ENCODE measurements around the gene NEK8.
"Not testable (repeated sequence)": the region's sequence is repeated elsewhere in the genome, so short reads cannot be mapped to it uniquely, and the experiment has no call there.

The NEK8 gene

DNA sequence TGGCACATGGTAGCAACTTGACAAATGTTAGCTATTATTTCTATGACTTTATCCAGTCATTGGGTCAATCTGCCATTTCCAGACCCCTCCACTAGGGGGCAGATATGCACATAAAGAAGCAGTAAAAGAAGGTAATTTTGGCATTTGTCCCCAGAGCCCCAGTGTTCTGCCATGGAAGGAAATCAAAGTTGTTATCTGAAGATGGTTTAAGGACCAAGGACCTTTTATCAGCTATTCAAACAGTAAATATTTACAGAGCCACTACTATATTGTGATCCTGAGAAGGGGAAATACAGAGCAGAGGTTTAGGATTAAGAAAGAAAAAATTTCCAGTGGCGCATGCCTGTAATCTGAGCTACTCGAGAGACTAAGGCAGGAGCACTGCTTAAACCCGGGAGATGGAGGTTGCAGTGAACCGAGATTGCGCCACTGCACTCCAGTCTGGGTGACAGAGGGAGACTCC is 35.2 kb downstream of the NEK8 start:
- intact Hi-C loops (cut with DNase I; ENCODE audit: low total_unique reads) = loop anchor here (5.0 to 10.0 kb wide), 2 partner anchors 81 to 153 kb away; partner anchors contain the start of gene FAM222B
- Histone ChIP-seq H3K27ac (no peak overlapping the region), H3K4me3 (no peak overlapping the region), H3K4me1 (peaks cover 0 to 11% (median 0%) of the 10 kb centered on the region in 4 donors), H3K36me3 (peaks cover 16 to 45% (median 40%) of the 10 kb centered on the region in 3 donors), H3K9me3 (no peaks in the 10 kb centered on the region), H3K27me3 (no peaks in the 10 kb centered on the region)
- peak; percentile 81 to 93 for DNase-seq
- TF ChIP-seq, protein P1, sequence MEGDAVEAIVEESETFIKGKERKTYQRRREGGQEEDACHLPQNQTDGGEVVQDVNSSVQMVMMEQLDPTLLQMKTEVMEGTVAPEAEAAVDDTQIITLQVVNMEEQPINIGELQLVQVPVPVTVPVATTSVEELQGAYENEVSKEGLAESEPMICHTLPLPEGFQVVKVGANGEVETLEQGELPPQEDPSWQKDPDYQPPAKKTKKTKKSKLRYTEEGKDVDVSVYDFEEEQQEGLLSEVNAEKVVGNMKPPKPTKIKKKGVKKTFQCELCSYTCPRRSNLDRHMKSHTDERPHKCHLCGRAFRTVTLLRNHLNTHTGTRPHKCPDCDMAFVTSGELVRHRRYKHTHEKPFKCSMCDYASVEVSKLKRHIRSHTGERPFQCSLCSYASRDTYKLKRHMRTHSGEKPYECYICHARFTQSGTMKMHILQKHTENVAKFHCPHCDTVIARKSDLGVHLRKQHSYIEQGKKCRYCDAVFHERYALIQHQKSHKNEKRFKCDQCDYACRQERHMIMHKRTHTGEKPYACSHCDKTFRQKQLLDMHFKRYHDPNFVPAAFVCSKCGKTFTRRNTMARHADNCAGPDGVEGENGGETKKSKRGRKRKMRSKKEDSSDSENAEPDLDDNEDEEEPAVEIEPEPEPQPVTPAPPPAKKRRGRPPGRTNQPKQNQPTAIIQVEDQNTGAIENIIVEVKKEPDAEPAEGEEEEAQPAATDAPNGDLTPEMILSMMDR (IDR thresholded peaks at IDR 0.05) = peak; percentile 89 to 92

DNA sequence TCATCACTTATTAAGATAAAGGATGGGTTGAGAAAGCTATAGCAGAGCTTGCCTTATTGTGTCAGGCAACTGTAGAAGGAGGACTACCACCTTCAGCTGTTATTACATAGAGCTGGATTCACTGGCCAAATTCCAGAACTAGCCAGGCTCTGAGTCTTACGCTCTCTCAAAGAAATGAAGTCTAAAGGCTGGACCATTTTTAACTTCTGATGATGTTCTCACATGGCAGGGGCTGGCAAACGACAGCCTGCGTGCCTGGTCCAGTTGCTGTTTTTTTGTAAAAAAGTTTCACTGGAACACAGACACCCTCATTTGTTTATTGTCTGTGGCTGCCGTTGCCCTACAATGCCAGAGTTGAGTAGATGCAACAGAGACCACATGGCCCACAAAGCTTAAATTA is 36.5 kb downstream of the NEK8 start:
- Histone ChIP-seq H3K4me1 (peaks cover 0 to 11% (median 0%) of the 10 kb centered on the region in 4 donors), H3K27ac (no peak overlapping the region), H3K36me3 (peaks cover 6 to 33% (median 28%) of the 10 kb centered on the region in 3 donors), H3K27me3 (no peaks in the 10 kb centered on the region), H3K4me3 (no peak overlapping the region), H3K9me3 (no peaks in the 10 kb centered on the region)
- peak in 1 of 2 donors; percentile 12 for DNase-seq
- intact Hi-C loops (cut with DNase I; ENCODE audit: low total_unique reads) = loop anchor here (10.0 kb wide), 1 partner anchor 80 kb away; the partner anchor contains the start of gene FAM222B
- TF ChIP-seq, protein P1 (IDR thresholded peaks at IDR 0.05) = no peak

DNA sequence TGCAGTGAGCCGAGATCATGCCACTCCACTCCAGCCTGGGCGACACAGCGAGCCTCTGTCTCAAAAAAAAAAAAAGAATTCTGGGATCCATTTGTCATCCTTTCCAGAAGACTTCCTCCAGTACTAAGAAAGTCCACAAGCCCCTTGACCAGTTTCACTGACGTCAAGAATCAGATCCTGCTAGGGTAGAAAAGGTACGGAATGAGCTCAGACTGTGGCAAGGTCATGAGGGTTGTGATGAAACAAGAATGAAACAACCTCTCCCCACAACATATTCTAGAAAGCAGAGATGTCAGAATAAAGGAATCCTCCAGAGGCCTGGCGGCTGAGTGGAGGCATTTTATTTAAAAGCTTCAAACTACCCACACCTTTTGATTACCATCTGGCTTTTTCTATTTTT is 45.1 kb downstream of the NEK8 start:
- H3K4me3 ChIP-seq = no peak overlapping the region
- H3K27me3 ChIP-seq = no peaks in the 10 kb centered on the region
- H3K9me3 ChIP-seq = no peaks in the 10 kb centered on the region
- TF ChIP-seq, protein P1 (IDR thresholded peaks at IDR 0.05) = no peak
- intact Hi-C loops (cut with DNase I; ENCODE audit: low total_unique reads) = no loop called here
- H3K27ac ChIP-seq = no peak overlapping the region
- no peaks in the 10 kb centered on the region for H3K36me3 ChIP-seq
- DNase-seq = no peak
- H3K4me1 ChIP-seq = peaks cover 0 to 9% (median 2%) of the 10 kb centered on the region in 4 donors

DNA sequence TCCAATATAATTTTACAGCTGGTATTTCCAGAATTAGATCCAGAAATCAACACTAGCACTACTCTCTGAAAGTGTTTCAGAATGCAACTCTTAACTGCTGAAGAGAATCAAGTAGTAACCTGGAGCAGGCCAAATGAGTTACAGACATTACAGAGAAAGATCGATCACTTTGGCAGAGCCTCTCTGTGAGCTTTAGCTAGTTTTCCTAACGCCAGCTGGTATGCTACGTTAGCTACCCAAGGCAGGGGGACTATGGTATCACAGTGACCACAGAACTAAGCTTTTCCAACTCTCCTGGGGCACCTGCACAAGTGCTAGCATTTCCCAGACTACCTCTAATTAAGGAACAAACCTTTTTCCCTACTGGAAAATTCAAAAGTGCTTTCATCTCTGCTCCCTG is 45.6 kb downstream of the NEK8 start:
- Histone ChIP-seq H3K36me3 (no peaks in the 10 kb centered on the region), H3K27me3 (no peaks in the 10 kb centered on the region), H3K4me3 (no peak overlapping the region), H3K27ac (no peak overlapping the region), H3K9me3 (no peaks in the 10 kb centered on the region), H3K4me1 (peaks cover 0 to 9% (median 2%) of the 10 kb centered on the region in 4 donors)
- intact Hi-C loops (cut with DNase I; ENCODE audit: low total_unique reads) = no loop called here
- no peak for DNase-seq
- TF ChIP-seq, protein P1 (IDR thresholded peaks at IDR 0.05) = no peak

DNA sequence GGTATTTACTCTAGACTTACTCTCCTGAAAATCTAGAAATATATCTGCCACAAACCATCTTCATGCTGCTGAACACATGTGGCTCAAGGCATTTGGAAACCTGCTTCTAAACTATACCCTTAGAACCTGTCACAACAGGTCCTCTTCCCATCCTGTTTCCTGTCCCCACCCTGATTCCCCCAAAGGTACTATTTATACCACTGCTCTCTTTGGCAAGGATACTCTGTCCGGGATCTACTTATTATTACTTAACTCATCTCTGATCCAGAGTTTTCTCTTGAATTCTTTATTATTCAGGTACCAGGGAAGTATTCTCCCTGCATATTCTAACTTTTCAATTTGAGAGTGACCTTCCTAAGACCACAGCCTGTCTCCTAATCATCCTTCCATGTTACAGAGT is 48.6 kb downstream of the NEK8 start:
- intact Hi-C loops (cut with DNase I; ENCODE audit: low total_unique reads) = no loop called here
- DNase-seq = no peak
- no peak overlapping the region for H3K4me3 ChIP-seq

DNA sequence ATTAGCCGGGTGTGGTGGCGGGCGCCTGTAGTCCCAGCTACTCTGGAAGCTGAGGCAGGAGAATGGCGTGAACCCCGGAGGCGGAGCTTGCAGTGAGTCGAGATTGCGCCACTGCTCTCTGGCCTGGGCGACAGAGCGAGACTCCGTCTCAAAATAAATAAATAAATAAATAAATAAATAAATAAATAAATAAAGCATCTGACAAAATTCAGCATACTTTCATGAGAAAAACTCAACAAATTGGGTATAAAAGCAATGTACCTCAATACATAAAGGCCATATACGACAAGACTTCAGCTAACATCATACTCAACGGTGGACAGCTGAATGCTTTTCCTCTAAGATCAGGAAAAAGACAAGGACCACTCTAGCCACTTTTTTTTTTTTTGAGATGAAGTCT is 51.0 kb downstream of the NEK8 start:
- H3K27ac ChIP-seq; H3K4me1 ChIP-seq; H3K9me3 ChIP-seq; H3K36me3 ChIP-seq; DNase-seq; H3K4me3 ChIP-seq; intact Hi-C loops (cut with DNase I; ENCODE audit: low total_unique reads); H3K27me3 ChIP-seq: not testable (repeated sequence)

More for the DNA sequence above, 48.6 kb downstream of the NEK8 start:
- H3K4me1 ChIP-seq = peaks cover 0 to 9% (median 2%) of the 10 kb centered on the region in 4 donors
- no peak overlapping the region for H3K27ac ChIP-seq
- H3K9me3 ChIP-seq = no peaks in the 10 kb centered on the region
- no peaks in the 10 kb centered on the region for H3K27me3 ChIP-seq
- TF ChIP-seq, protein P1 (IDR thresholded peaks at IDR 0.05) = no peak
- peaks cover 0 to 6% (median 0%) of the 10 kb centered on the region in 3 donors for H3K36me3 ChIP-seq

Measured in tibial artery (tissue), 4 donors.